ENCODE results near the gene PRR16. TPM values are rescaled to one million over a fixed set of nuclear protein-coding genes. Genes with fewer than 3 reads are reported as not detected.

The PRR16 gene
- total RNA-seq, 2 donors from 2014 or later: 3.5 to 13.4 TPM

DNA sequence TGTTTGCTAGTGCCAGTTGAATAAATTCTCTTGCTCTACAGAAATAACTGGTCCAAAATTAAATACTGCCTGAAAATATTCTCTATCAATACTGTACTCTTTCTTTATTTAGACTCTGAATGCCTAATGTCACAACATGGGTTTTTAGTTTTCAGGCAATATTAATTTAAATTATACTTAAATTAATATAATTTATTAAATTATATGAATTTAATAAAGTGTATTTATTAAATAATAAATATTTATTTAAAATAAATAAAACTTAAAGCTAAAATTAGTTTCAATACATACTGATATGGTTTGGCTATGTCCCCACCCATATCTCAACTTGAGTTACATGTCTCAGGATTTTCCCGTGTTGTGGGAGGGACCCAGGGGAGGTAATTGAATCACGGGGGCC is 146.0 kb downstream of the PRR16 start:
- TF ChIP-seq, protein P1, sequence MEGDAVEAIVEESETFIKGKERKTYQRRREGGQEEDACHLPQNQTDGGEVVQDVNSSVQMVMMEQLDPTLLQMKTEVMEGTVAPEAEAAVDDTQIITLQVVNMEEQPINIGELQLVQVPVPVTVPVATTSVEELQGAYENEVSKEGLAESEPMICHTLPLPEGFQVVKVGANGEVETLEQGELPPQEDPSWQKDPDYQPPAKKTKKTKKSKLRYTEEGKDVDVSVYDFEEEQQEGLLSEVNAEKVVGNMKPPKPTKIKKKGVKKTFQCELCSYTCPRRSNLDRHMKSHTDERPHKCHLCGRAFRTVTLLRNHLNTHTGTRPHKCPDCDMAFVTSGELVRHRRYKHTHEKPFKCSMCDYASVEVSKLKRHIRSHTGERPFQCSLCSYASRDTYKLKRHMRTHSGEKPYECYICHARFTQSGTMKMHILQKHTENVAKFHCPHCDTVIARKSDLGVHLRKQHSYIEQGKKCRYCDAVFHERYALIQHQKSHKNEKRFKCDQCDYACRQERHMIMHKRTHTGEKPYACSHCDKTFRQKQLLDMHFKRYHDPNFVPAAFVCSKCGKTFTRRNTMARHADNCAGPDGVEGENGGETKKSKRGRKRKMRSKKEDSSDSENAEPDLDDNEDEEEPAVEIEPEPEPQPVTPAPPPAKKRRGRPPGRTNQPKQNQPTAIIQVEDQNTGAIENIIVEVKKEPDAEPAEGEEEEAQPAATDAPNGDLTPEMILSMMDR (IDR thresholded peaks at IDR 0.05): no peak
- no peak for TF ChIP-seq POLR2A (IDR thresholded peaks at IDR 0.05)
- TF ChIP-seq POLR2AphosphoS5 (IDR thresholded peaks at IDR 0.05): no peak
- WGBS: 94% methylated on average over 2 of the region's 2 CpGs
- H3K9me3 ChIP-seq: no peaks in the 10 kb centered on the region
- no peaks in the 10 kb centered on the region for H3K4me1 ChIP-seq (replicated peaks)
- no peak overlapping the region for H3K4me3 ChIP-seq
- H3K27me3 ChIP-seq (replicated peaks; ENCODE audit: insufficient read depth): no peaks in the 10 kb centered on the region
- H3K36me3 ChIP-seq: no peaks in the 10 kb centered on the region
- no peak for DNase-seq (ENCODE audit: low spot score)
- H3K27ac ChIP-seq: no peak overlapping the region
- intact Hi-C loops (cut with DNase I): no loop called here

DNA sequence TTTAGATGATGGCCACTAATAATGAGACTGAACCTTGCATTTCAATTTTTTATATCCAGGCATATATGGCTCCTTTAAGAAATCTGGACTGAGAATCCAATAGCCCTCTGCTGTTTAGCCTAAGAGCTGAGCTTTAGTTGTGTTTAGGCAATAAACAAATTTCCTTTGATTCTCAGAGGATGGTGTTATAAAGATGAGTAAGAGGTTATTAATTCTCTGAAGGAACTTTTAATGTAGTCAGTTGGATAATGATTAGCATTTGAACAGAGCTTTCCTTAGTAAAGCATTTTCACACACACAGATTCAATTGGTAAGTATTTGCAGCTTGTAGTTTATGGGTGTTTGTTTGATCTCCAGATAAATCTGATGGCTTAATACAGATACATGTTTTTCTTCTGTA is 149.6 kb downstream of the PRR16 start:
- Histone ChIP-seq H3K36me3 (no peaks in the 10 kb centered on the region), H3K27me3 (replicated peaks; ENCODE audit: insufficient read depth) (no peaks in the 10 kb centered on the region), H3K4me3 (no peak overlapping the region), H3K4me1 (replicated peaks) (no peaks in the 10 kb centered on the region), H3K9me3 (no peaks in the 10 kb centered on the region), H3K27ac (no peak overlapping the region)
- intact Hi-C loops (cut with DNase I): no loop called here
- TF ChIP-seq, protein P1 (IDR thresholded peaks at IDR 0.05): no peak
- no peak for TF ChIP-seq POLR2AphosphoS5 (IDR thresholded peaks at IDR 0.05)
- TF ChIP-seq POLR2A (IDR thresholded peaks at IDR 0.05): no peak
- no peak for DNase-seq (ENCODE audit: low spot score)

DNA sequence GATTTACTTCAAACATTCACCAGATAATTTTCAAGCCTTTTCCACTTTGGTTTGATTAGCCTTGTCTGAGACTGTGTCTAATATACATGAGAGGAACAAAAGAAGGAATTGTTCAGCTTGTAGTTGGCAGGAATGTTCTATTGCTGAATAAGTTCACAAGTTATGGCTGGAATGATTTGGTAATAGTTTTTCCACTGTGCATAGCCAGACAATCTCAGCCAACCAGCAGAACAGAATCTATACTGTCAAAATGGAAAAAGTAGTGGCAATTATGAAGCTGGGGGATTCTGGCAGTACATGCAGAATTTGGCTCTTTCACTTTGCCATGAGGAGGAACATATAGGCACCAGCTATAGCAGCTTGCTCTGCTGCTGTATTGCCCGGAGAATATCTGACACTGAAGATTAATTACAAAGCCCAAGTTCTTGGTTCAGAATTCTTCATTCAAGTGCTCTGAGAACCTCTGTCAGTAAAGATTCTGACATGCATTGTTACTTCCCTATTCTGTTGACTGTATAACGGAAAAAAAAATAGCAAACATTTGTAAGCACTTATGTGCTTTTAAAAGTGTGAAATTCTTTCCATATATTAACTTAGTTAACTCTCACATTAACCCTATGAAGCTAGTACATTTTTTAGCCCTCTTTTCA is 150.6 kb downstream of the PRR16 start:
- 38% methylated on average over 2 of the region's 2 CpGs for WGBS
- no peaks in the 10 kb centered on the region for H3K9me3 ChIP-seq
- no peaks in the 10 kb centered on the region for H3K27me3 ChIP-seq (replicated peaks; ENCODE audit: insufficient read depth)
- DNase-seq (ENCODE audit: low spot score): no peak
- no peaks in the 10 kb centered on the region for H3K4me1 ChIP-seq (replicated peaks)
- no peak overlapping the region for H3K4me3 ChIP-seq
- H3K27ac ChIP-seq: no peak overlapping the region
- no peaks in the 10 kb centered on the region for H3K36me3 ChIP-seq
- intact Hi-C loops (cut with DNase I): no loop called here
- TF ChIP-seq POLR2AphosphoS5 (IDR thresholded peaks at IDR 0.05): no peak
- TF ChIP-seq, protein P1 (IDR thresholded peaks at IDR 0.05): no peak
- no peak for TF ChIP-seq POLR2A (IDR thresholded peaks at IDR 0.05)

DNA sequence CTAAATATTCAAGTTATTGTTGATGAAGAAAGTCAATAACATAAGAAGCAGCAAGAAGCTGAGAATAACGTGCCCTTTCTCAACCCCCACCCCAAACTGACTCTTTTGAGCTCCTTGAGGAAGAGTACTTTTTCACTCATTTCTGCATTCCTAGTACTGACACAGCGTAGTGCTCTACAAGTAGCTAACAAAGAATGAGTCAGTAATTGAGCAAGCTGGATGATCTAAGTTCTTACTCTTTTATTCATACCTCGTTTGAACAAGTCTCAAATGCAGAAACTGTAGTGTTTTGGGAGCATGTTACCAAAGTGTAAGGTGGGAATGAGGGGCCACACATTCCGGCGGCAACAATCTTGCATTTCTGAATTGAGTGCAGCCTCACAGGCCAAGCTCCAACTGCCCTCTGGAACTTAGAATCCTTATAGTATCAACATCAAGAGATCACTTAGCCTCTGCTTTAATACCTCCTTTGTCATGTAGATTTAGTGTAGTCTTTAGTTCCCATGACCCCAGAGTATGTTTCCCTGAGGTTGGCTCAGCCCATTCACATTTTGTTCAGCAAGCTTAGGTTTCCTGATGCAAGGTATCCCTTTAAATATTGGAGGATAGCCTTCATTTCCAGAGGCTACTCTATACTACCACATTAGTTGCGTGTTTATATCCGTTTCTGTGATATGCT is 152.0 kb downstream of the PRR16 start:
- Histone ChIP-seq H3K4me1 (replicated peaks) (no peaks in the 10 kb centered on the region), H3K27me3 (replicated peaks; ENCODE audit: insufficient read depth) (no peaks in the 10 kb centered on the region), H3K4me3 (no peak overlapping the region), H3K9me3 (no peaks in the 10 kb centered on the region), H3K36me3 (no peaks in the 10 kb centered on the region), H3K27ac (no peak overlapping the region)
- intact Hi-C loops (cut with DNase I): no loop called here
- WGBS: 78% methylated on average over 7 of the region's 7 CpGs
- DNase-seq (ENCODE audit: low spot score): no peak
- TF ChIP-seq, protein P1 (IDR thresholded peaks at IDR 0.05): no peak
- TF ChIP-seq POLR2A (IDR thresholded peaks at IDR 0.05) (no peak), POLR2AphosphoS5 (IDR thresholded peaks at IDR 0.05) (no peak)

DNA sequence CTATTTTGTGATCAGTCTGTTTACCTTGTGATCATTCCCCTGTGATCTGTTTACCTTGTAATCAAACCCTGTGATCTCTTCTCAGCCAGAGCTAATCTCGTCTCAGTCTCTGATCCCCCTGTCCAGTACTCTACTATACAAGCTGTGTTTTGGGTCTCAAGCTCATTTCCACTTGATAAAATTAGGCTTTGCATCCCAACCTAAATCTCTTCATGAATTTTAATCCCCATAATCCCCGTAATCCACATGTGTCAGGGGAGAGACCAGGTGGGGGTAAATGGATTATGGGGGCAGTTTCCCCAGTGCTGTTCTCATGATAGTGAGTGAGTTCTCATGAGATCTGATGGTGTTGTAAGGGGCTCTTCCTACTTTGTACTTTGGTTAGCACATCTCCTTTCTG is 157.2 kb downstream of the PRR16 start:
- intact Hi-C loops (cut with DNase I): no loop called here
- WGBS: 70% methylated on average over 2 of the region's 2 CpGs
- TF ChIP-seq POLR2AphosphoS5 (IDR thresholded peaks at IDR 0.05) (no peak), POLR2A (IDR thresholded peaks at IDR 0.05) (no peak)
- H3K9me3 ChIP-seq: no peaks in the 10 kb centered on the region
- no peak overlapping the region for H3K4me3 ChIP-seq
- DNase-seq (ENCODE audit: low spot score): no peak
- no peak overlapping the region for H3K27ac ChIP-seq
- no peaks in the 10 kb centered on the region for H3K27me3 ChIP-seq (replicated peaks; ENCODE audit: insufficient read depth)
- H3K4me1 ChIP-seq (replicated peaks): no peaks in the 10 kb centered on the region
- no peaks in the 10 kb centered on the region for H3K36me3 ChIP-seq
